HEK293T (cell line): ENCODE measurements around the gene HS6ST1.

Experiments used
- CTCF ChIA-PET: fragments of 350-600 bp; formaldehyde crosslinking; extraction: SDS; loops from one replicate; lab custom pipeline; 2021; ENCODE audit warnings: antibody characterized with exemption, inconsistent platforms; lab: Yijun Ruan, JAX
- POLR2A ChIA-PET: fragments of 350-600 bp; formaldehyde crosslinking; extraction: SDS; loops from one replicate; lab custom pipeline; 2020; ENCODE audit warnings: antibody characterized with exemption, inconsistent platforms; lab: Yijun Ruan, JAX
- DNase-seq: peaks from one replicate; pipeline ENCODE4 v3.0.0; 2012; ENCODE audit warnings: mixed read lengths; ENCODE audit errors: extremely low spot score
- ARNT ChIP-seq: fragments of 450-650 bp; IDR thresholded peaks from 2 replicates; pipeline ENCODE4 v1.6.1; 2017; ENCODE audit warnings: mild to moderate bottlenecking
- BHLHE40 ChIP-seq: fragments of 450-650 bp; IDR thresholded peaks from 2 replicates; pipeline ENCODE4 v1.6.1; 2016; ENCODE audit warnings: mild to moderate bottlenecking, moderate library complexity, borderline replicate concordance
- CTBP1 ChIP-seq: fragments of 450-650 bp; IDR thresholded peaks from 2 replicates; pipeline ENCODE4 v1.6.1; 2016; ENCODE audit warnings: borderline replicate concordance
- ELF4 ChIP-seq: fragments of 450-650 bp; IDR thresholded peaks from 2 replicates; pipeline ENCODE4 v1.6.1; 2017; ENCODE audit warnings: antibody characterized with exemption
- FOXA1 ChIP-seq: fragments of 450-650 bp; IDR thresholded peaks from 2 replicates; pipeline ENCODE4 v1.6.1; 2016; ENCODE audit warnings: mild to moderate bottlenecking
- FOXK2 ChIP-seq: fragments of 450-650 bp; IDR thresholded peaks from 2 replicates; pipeline ENCODE4 v1.6.1; 2016; ENCODE audit warnings: mild to moderate bottlenecking
- FOXM1 ChIP-seq: fragments of 450-650 bp; IDR thresholded peaks from 2 replicates; pipeline ENCODE4 v1.6.1; 2017; ENCODE audit warnings: mild to moderate bottlenecking, borderline replicate concordance
- HDGF ChIP-seq: fragments of 450-650 bp; IDR thresholded peaks from 2 replicates; pipeline ENCODE4 v1.6.1; 2017; ENCODE audit warnings: antibody characterized with exemption, borderline replicate concordance
- L3MBTL2 ChIP-seq: fragments of 450-650 bp; conservative IDR thresholded peaks from 2 replicates; pipeline ENCODE4 v1.6.1; 2016; ENCODE audit warnings: mild to moderate bottlenecking
- LEF1 ChIP-seq: fragments of 450-650 bp; IDR thresholded peaks from 2 replicates; pipeline ENCODE4 v1.6.1; 2017; ENCODE audit warnings: mild to moderate bottlenecking, borderline replicate concordance
- NFRKB ChIP-seq: fragments of 450-650 bp; IDR thresholded peaks from 2 replicates; pipeline ENCODE4 v1.6.1; 2016; ENCODE audit warnings: mild to moderate bottlenecking, moderate library complexity
- SP1 ChIP-seq: fragments of 450-650 bp; IDR thresholded peaks from 2 replicates; pipeline ENCODE4 v1.6.1; 2017
- SUZ12 ChIP-seq: fragments of 450-650 bp; IDR thresholded peaks from 2 replicates; pipeline ENCODE4 v1.6.1; 2016; ENCODE audit warnings: mild to moderate bottlenecking
- TARDBP ChIP-seq: fragments of 450-650 bp; IDR thresholded peaks from 2 replicates; pipeline ENCODE4 v1.6.1; 2016
- ZNF384 ChIP-seq: fragments of 450-650 bp; IDR thresholded peaks from 2 replicates; pipeline ENCODE4 v1.6.1; 2016
- TF ChIP-seq, protein P1 (sequence below): fragments of 450-650 bp; IDR thresholded peaks from 2 replicates; pipeline ENCODE4 v1.6.1; 2016

Gene HS6ST1

DNA sequence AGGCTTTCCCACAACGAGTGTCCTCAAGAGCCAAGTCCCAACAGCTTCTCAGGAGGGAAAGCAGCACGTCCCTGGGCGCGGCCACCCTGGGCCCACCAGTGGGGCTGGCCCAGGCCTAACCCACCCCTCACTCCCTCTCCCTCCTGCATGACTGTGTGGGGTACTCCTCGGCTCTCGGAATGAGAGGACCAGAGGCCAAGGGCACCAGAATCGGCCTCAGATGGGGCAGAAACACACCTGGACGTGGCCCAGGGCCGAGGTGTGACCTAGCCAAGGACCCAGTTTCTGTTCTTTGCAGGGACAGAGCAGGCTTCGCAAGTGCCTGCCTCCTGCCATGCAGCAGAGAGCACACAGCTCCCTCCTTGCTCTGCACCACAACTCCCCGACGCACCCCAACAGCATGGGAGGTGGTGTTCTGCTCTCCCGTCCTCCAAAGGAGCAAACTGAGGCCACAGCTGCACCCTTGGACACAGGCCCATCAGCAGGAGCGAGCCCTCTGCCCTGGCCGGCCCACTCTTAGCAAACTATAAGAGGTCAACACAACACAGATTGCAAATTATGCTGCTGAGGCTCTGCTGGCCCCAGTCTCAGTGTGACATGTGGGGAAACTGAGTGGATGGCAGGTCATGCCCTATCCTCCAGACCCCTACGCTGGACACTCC is 19.7 kb downstream of the HS6ST1 start:
- no peak for TF ChIP-seq L3MBTL2
- TF ChIP-seq ZNF384, result no peak
- TF ChIP-seq FOXK2, result no peak
- TF ChIP-seq FOXA1, result no peak
- CTCF ChIA-PET, result no interaction called here
- DNase-seq, result no peak
- POLR2A ChIA-PET, result no interaction called here

DNA sequence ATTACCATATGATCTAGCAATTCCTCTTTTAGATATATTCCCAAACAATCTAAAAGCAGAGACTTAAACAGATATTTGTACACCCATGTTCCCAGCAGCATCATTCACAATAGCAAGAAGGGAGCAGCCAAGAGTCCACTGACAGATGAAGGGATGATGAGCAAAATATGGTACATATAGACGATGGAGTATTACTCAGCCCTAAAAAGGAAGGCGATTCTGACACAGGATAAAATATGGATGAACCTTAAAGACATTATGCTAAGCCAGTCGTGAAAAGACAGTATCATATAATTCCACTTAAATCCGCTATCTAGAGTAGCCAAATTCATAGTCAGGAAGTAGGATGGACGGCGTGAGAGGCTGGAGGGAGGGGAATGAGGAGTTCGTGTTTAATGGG is 20.4 kb downstream of the HS6ST1 start:
- ChIA-PET POLR2A (no interaction called here), CTCF (no interaction called here)
- DNase-seq, result no peak
- no peak for TF ChIP-seq L3MBTL2
- no peak for TF ChIP-seq BHLHE40
- no peak for TF ChIP-seq FOXA1
- TF ChIP-seq TARDBP, result no peak

DNA sequence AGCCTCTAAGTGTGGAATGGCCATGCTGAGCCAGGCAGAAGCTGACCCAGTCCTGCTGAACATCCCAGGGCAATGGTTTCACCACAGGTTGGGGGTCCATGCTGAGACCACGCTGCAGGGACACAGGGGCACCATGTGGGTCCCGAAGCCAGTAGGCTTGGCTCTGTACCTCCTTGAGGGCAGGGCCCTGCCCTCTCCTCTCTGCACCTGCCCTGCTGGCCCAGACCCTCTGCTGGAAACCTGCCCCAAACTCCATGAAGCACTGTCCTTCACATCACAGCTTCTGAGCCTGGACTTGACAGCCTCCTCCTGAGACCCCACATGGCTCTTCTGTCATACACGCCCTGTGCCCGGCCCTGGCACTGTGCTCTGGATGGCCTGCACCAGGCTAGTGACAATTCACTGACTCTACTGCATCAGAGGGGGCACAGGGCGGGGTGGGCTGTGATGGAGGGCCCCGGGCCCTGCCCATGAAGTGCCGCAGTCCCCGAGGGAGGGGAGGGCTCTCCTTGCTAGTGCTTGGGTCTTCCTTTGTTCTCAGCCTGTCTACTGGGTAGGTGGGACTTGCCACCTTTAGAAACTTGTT is 24.7 kb downstream of the HS6ST1 start:
- CTCF ChIA-PET, result no interaction called here
- TF ChIP-seq ELF4, result no peak
- TF ChIP-seq NFRKB, result no peak
- no peak for TF ChIP-seq LEF1
- TF ChIP-seq SP1, result no peak
- TF ChIP-seq BHLHE40, result no peak
- no peak for TF ChIP-seq FOXK2
- TF ChIP-seq HDGF, result no peak
- TF ChIP-seq, protein P1, sequence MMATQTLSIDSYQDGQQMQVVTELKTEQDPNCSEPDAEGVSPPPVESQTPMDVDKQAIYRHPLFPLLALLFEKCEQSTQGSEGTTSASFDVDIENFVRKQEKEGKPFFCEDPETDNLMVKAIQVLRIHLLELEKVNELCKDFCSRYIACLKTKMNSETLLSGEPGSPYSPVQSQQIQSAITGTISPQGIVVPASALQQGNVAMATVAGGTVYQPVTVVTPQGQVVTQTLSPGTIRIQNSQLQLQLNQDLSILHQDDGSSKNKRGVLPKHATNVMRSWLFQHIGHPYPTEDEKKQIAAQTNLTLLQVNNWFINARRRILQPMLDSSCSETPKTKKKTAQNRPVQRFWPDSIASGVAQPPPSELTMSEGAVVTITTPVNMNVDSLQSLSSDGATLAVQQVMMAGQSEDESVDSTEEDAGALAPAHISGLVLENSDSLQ, result no peak
- no peak for TF ChIP-seq SUZ12
- TF ChIP-seq TARDBP, result no peak
- no peak for TF ChIP-seq CTBP1
- TF ChIP-seq L3MBTL2, result no peak
- TF ChIP-seq ZNF384, result no peak
- TF ChIP-seq FOXM1, result no peak
- no peak for TF ChIP-seq FOXA1
- no peak for TF ChIP-seq ARNT
- no peak for DNase-seq
- POLR2A ChIA-PET, result no interaction called here

DNA sequence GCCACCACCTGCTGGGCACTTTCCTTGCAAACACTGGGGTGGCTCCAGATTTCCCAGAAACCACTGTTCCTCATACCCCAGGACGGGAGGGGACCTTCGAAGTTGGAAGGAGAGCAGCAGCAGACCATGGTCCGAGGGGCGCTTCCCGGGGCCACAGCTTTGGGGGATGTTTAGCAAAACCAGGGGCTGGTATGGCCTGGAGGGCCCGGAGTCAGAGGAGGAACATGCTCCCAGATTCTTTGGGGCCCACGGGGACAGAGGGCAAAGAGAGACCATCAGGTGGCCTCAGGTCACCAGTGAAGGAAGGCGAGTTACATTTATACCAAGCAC is 25.3 kb downstream of the HS6ST1 start:
- ChIA-PET POLR2A (no interaction called here), CTCF (no interaction called here)

DNA sequence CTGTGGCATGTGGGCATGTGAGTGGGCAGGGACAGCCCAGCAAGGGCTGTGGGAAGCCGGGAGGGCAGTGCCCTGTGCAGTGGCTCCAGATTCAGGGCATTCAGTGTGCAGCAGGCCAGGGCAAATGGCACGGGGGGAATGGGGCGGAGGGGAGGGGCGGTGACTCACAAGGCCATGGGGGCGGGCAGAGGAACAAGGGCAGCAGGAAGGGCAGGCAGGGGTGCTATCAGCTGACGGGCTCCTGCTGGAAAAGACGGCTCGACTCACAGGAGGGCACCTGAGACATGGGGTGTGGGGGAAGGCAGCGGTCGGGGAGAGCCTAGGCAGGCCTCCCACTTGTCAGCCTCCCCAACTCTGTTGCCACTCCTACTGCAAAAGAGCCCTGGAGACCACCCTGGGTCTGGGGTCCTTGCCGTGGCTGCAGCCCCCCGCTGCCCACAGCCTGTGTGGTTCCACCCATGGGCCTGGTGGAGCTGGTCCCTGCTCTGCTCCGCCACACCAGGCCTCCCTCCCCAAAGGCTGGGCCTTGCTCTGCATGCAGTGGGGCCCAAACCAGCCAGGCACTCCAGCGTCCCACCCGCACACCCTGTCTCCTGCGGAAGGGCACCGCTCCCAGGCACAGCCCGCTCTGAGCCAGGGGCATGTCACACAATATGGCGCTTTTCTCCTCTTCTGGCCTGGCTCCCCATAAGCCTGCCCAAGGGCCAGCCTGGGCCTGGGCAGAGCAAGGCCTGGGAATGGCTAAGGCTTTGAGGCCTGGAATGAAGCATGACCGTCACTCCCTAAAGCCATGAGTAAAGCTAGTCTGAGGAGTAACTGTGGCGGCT is 25.9 kb downstream of the HS6ST1 start:
- TF ChIP-seq ELF4, result no peak
- TF ChIP-seq NFRKB, result no peak
- no peak for TF ChIP-seq ARNT
- TF ChIP-seq BHLHE40, result no peak
- TF ChIP-seq HDGF, result no peak
- TF ChIP-seq FOXA1, result no peak
- TF ChIP-seq, protein P1, result no peak
- no peak for TF ChIP-seq SP1
- no peak for TF ChIP-seq TARDBP
- TF ChIP-seq CTBP1, result no peak
- TF ChIP-seq SUZ12, result no peak
- TF ChIP-seq FOXM1, result no peak
- no peak for TF ChIP-seq L3MBTL2
- CTCF ChIA-PET, result no interaction called here
- no peak for DNase-seq
- POLR2A ChIA-PET, result no interaction called here

More for the DNA sequence above, 25.3 kb downstream of the HS6ST1 start:
- TF ChIP-seq HDGF, result no peak
- no peak for TF ChIP-seq NFRKB
- no peak for TF ChIP-seq BHLHE40
- TF ChIP-seq SP1, result no peak
- TF ChIP-seq FOXA1, result no peak
- TF ChIP-seq LEF1, result no peak
- TF ChIP-seq, protein P1, result no peak
- TF ChIP-seq FOXM1, result no peak
- TF ChIP-seq ARNT, result no peak
- no peak for TF ChIP-seq L3MBTL2
- no peak for TF ChIP-seq CTBP1
- TF ChIP-seq SUZ12, result no peak
- no peak for TF ChIP-seq ELF4
- no peak for TF ChIP-seq FOXK2
- TF ChIP-seq ZNF384, result no peak
- TF ChIP-seq TARDBP, result no peak
- no peak for DNase-seq
